Cardiac fibroblast (primary cell): Measurements from ENCODE around the gene MYLK2.

ENCODE experiments used
- DNase-seq, 2 donors: peaks; one replicate each; pipeline versions ENCODE4 v3.0.0 to v3.0.0-alpha.2; 2010; ENCODE audit warnings: low read depth in 2 of 2
- H3K4me3 ChIP-seq, 2 donors: replicated peaks in 1 of 2; 1 replicate in 1 of 2; 2 replicates in 1 of 2; pipeline ENCODE4 v1.5.1; 2011; ENCODE audit warnings: low read depth in 2 of 2, low read length in 2 of 2, mild to moderate bottlenecking in 2 of 2, moderate library complexity in 1 of 2
- TF ChIP-seq, protein P1 (sequence below): IDR thresholded peaks from one replicate; pipeline ENCODE4 v1.5.1; 2011; ENCODE audit warnings: low read depth, mild to moderate bottlenecking, low read length, inconsistent platforms

The MYLK2 gene

DNA sequence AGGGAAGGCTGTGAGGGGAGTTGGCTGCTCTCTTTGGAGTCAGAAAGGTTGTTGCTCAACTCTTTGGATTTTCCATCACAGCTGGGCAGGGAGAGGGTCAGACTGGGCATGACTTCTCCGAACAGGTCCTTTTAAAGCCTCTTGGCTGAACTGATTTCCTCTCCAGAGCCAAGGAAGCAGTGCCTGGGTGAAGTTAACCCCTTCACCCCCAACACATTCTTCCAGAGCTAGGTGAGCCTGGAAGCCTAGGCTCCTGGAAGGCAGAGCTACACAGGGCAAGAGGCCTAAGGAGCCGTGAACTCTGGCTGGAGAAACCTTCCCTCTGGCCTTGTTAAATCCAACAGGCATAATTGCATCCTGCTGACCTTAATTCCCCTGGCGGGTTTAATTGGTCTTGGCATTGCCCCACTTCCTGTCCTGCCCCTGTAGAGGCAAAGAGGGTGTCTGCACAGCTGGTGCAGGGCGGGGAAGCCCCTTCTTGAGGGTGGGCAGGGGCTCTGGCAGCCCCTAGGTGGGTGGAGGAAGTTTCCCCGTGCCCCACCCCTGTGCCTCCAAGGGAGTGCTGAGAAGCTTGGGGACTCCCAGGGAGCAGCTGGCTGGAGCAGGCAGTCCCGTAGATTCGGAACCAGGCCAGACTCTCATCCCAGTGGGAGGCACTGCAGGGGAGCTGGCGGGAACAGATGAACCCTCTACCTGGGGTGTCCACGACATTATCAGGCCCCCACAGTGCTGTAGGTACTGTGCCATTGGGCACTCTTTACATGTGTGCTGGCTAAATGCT lies 3.6 kb upstream of the MYLK2 start:
- DNase-seq: peak; percentile 22 to 58
- H3K4me3 ChIP-seq: no peak overlapping the region
- TF ChIP-seq, protein P1, sequence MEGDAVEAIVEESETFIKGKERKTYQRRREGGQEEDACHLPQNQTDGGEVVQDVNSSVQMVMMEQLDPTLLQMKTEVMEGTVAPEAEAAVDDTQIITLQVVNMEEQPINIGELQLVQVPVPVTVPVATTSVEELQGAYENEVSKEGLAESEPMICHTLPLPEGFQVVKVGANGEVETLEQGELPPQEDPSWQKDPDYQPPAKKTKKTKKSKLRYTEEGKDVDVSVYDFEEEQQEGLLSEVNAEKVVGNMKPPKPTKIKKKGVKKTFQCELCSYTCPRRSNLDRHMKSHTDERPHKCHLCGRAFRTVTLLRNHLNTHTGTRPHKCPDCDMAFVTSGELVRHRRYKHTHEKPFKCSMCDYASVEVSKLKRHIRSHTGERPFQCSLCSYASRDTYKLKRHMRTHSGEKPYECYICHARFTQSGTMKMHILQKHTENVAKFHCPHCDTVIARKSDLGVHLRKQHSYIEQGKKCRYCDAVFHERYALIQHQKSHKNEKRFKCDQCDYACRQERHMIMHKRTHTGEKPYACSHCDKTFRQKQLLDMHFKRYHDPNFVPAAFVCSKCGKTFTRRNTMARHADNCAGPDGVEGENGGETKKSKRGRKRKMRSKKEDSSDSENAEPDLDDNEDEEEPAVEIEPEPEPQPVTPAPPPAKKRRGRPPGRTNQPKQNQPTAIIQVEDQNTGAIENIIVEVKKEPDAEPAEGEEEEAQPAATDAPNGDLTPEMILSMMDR: no peak

DNA sequence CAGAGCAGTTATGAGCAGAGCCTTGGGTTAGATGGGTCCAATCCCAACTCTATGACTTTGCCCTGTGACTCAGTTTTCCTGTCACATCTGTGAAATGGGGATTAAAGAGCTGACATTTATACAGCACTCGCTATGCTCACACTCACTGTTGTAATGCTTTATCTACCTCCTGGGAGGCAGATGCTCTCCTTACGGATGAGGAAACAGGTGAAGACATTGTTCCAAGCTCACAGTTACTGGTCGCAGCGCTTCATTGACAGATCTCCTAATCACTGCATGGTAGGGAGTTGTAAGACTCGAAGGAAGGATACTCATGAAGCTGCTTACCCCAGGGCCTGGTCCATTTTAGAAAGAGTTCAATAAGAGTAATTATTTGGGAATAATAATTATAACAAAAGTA lies 2.9 kb upstream of the MYLK2 start:
- TF ChIP-seq, protein P1: no peak
- no peak overlapping the region for H3K4me3 ChIP-seq
- DNase-seq: no peak

DNA sequence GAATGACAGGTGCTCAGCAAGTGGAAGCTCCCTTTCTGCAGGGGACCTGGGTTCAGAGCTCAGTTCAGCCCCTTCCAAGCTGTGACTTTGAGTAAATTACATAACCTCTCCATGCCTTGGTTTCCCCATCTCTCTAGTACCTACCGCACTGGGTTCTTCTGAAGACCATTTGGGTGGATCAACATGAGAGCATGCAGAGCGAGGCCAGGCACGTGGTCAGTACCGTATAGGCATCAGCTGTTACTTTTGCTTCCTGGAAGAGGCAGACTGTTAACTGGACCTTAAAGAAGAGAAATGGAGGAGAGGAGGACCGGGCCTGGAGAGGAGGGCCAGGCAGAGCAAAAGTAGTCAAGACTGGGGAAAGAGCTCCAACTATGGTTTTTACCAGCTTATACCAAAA lies 1.7 kb upstream of the MYLK2 start:
- no peak overlapping the region for H3K4me3 ChIP-seq
- no peak for DNase-seq
- TF ChIP-seq, protein P1: no peak

DNA sequence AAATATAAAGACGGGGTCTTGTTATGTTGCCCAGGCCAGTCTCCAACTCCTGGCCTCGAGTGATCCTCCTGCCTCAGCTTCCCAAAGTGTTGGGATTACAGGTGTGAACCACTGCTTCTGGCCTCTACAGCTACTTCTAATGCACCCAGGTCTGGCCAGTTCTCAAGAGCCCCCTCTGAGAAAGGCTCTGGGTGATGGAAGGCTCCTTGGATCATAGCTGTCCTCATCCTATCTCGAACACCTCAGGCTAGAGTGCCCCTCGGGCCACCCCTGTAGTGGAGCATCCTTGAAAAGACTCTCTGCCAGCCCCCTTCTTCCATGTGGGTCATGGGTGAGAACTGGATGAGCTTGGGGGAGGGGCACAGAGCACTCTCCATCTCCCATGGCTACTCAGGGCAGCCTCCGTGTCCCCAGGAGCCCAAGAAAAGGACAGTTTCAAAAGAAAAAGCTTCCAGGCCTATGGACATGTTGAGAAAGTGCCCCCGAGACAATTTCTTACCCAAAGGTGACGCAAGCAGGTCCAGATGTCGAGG lies 714 bp upstream of the MYLK2 start:
- TF ChIP-seq, protein P1: no peak
- no peak for DNase-seq
- H3K4me3 ChIP-seq: no peak overlapping the region

DNA sequence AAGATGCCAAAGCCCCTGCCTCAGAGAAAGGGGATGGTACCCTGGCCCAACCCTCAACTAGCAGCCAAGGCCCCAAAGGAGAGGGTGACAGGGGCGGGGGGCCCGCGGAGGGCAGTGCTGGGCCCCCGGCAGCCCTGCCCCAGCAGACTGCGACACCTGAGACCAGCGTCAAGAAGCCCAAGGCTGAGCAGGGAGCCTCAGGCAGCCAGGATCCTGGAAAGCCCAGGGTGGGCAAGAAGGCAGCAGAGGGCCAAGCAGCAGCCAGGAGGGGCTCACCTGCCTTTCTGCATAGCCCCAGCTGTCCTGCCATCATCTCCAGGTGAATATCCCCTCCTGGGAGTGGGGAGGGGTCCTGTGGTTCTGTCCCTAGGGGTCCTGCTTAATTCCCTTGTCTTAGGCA lies 1.1 kb downstream of the MYLK2 start:
- H3K4me3 ChIP-seq: no peak overlapping the region
- no peak for DNase-seq
- TF ChIP-seq, protein P1: no peak

DNA sequence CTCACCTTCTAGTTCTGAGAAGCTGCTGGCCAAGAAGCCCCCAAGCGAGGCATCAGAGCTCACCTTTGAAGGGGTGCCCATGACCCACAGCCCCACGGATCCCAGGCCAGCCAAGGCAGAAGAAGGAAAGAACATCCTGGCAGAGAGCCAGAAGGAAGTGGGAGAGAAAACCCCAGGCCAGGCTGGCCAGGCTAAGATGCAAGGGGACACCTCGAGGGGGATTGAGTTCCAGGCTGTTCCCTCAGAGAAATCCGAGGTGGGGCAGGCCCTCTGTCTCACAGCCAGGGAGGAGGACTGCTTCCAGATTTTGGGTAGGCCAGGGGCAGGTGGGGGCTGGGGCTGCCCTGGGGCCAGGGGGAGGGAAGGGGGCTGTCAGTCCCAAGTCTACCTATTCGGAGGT lies 2.3 kb downstream of the MYLK2 start:
- DNase-seq: no peak
- H3K4me3 ChIP-seq: no peak overlapping the region
- TF ChIP-seq, protein P1: no peak
